GM19397 (cell line): ENCODE data around the gene HES7.
A peak's percentile ranks its signal among the peaks of the same experiment; 100 is the strongest.
"Not testable (repeated sequence)": the region's sequence is repeated elsewhere in the genome, so short reads cannot be mapped to it uniquely, and the experiment has no call there.

Experiments used
- ATAC-seq: cut with Tn5 transposase; IDR thresholded peaks from one replicate; pipeline ENCODE4 v1.9.1; 2021; ENCODE audit warnings: mild to moderate bottlenecking, moderate library complexity; ENCODE audit not compliant: unreplicated experiment

The HES7 gene

DNA sequence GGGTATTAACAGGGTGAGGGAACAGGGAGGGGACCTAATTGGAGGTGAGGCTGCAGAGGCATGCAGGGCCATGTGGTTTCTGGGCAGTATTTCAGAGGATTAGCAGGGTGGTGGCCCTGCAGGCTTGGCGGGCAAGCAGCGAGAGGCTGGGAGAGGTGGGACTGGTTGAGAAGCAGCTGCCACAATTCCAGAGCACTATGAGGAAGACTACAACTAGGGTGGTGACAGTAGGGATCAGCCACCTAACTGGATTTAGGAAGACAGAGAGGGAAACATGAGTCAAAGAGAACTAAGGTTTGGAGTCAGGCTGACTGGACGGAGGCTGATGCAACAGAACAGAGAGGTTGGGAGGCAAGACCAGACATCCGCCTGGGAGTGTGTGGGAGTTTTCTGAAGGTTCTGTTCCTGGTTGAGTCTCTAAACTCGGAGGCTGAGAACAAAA, 17.9 kb downstream of the HES7 start:
- ATAC-seq = no peak

DNA sequence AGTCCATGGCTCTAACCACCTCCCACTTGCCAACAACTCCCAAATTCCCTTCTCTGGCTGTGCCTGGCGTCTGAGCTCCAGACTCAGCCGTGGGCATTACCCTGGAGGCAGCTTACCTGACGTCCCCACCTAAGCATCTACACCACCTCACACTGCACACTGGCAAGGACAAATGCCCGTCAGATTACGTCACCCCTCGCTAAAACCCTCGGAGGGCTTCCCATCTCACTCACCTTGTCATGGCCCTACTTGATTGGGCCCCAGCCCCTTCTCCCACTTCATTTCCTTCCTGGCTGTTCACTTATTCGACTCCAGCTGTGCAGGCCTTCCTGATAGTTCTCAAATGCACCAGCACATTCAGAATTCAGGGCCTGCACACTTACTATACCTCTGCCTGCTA, 19.0 kb downstream of the HES7 start:
- ATAC-seq = no peak

DNA sequence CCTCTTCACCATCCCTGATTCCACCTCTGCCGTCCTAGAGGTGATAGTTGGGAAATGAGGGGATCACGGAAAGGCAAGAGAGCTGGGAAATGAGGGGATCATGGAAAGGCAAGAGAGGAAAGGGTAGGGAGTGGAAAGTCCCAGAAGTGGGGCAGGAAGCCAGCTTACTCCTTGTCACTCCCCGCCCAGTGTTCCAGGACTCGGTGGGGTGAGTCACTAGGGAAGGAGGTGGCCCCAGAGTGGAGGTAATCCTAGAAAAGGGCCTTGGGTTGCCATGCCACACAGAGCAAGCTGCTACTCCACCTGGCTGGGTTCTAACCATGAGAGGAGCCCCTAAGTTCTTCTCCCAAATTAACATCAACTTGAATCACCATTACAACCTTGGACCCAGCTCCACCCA, 20.4 kb downstream of the HES7 start:
- no peak for ATAC-seq

DNA sequence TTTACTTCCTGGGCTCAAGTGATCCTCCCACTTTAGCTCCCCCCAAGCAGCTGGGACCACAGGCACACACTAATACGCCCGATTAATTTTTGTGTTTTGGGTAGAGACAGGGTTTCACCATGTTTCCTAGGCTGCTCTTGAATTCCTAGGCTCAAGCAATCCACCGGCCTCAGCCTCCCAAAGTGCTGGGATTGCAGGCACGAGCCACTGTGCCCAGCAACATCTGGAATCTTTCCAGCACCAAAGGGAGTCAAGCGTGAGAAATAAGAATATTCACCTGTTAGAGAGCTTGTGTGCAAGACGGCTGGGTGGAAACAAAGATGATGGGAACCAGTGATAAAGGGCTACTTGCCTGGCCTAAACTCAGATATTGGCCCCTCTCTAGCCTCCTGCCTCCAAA, 22.2 kb downstream of the HES7 start:
- ATAC-seq = no peak

DNA sequence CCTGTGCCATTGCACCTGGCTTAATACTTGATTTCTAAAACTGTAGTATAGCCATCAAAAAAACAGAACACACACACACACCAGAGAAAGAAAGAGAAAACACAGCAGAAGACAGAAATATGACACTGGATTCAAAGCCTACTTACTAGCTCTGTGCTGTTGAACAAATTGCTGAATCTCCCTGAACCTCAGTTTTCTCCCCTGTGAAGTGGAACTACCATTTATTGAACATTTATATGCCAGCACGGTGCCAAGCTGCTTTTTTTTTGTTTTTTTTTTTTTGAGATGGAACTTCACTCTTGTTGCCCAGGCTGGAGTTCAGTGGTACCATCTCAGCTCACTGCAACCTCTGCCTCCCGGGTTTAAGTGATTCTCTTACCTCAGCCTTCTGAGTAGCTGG, 23.1 kb downstream of the HES7 start:
- no peak for ATAC-seq

DNA sequence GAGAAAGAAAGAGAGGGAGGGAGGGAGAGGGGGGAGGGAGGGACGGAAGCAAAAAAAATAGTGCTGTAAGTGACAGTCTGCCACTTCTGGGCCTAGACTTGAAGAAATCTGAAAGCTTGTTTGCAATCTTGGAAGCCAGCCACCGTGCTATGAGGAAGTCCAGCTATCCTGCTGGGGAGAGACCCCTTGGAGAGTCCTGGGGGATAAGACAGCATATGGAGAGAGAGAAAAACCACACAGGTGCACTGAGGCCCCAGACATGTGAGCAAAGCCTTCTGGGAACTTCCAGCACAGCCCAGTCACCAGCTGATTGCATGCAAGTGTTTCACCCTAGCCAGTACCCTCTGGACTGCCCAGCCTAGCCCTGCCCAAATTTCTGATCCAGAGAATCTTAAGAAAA, 23.8 kb downstream of the HES7 start:
- no peak for ATAC-seq

DNA sequence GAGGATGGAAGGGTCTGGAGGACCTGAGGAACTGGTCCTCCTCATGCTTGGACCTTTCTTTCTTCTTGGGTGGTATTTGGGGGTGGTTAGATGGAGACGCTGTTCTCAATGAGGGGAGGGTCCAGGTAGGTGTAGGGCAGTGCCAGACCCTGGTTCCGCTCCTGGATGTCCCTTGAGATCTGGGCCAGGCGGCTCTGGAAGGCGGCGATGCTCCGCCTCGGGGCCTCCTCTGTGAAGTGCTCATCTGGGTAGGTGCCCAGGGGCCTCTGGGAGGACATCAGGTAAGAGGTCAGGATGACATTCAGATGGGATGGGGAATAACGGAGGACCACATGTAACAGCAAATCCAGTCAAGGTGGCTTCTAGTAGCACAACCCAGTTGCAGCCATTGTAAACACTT, 27.4 kb downstream of the HES7 start:
- no peak for ATAC-seq

DNA sequence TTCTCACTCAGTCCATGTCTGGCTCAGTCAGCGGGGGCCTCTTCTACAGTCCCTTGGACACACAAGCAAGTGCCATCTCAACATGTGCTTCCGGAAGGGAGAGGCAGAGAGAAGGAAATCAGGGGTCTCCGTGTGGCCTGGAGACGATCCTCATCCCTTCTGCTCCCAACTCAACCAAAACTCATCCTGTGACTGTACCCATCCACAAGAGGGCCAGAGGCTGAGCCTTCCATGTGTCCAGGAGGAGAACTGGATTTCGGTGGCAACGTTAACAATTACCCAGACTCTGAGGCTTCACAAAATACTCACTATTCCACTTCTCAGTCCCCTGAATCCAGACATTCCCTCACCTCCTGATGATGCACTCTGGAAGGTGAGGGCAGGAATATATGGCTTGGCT, 28.5 kb downstream of the HES7 start:
- no peak for ATAC-seq

DNA sequence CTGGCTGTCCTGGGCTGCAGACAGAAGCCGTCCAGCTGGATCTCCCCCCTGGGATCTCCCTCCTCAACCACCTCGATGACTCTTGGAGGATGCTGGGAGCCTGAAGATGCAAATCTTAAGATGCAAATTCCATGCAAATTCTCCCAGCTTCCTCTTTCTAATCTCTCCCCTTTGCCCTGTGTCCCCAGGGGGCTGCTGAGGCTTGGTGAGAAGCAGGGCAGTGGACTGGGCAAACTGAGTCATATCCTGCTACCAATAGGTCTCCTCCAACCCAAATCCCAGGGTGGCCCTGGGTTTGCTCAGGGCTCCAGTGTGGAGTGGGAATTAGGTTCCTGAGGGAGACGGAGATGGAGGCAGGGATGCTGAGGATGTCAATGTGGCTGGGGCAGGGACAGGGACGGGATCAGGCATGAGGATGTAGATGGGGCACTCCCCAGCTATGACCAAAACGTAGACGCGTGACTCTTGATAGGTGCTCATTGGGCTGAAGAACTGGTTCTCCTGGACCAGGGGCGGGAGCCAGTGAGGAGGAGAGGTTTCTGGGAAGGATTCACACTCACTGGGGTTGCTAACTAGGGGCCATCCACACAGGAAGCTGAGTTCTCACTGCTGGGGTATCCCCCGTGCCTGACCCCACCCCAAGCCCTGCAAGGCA, 32.7 kb downstream of the HES7 start:
- ATAC-seq = no peak

DNA sequence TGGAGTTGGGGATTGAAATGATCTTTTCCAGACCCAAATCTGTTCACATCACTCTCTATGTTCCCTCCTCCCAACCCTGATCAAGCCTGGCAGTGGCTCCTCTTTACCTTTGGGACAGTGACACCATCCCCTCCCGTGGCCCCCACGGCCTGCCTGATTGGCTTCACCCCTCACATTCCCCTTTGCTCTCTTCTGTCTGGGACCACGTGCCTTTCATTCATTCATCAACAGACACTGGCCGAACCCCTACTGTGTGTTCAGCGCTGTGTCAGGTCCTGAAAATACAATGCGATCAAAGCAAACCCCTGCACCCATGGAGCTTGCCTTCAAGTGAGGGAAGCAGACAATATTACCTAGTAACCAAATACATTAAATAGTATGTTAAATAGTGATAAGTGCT, 34.2 kb downstream of the HES7 start:
- ATAC-seq = no peak

DNA sequence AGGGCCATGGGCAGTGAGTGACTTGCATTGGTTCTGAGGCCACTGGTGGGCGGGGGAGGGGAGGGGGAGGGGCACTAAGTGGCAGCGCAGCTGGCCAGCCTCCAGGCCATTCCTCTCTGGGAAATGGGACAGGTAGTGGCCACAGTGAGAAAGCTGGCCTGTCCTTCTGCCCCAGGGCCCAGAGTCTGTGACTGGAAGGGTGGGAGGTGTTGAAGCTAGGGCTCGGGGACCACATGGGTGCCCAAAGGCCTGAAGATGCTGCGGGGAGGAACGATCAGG, 36.0 kb downstream of the HES7 start:
- no peak for ATAC-seq

DNA sequence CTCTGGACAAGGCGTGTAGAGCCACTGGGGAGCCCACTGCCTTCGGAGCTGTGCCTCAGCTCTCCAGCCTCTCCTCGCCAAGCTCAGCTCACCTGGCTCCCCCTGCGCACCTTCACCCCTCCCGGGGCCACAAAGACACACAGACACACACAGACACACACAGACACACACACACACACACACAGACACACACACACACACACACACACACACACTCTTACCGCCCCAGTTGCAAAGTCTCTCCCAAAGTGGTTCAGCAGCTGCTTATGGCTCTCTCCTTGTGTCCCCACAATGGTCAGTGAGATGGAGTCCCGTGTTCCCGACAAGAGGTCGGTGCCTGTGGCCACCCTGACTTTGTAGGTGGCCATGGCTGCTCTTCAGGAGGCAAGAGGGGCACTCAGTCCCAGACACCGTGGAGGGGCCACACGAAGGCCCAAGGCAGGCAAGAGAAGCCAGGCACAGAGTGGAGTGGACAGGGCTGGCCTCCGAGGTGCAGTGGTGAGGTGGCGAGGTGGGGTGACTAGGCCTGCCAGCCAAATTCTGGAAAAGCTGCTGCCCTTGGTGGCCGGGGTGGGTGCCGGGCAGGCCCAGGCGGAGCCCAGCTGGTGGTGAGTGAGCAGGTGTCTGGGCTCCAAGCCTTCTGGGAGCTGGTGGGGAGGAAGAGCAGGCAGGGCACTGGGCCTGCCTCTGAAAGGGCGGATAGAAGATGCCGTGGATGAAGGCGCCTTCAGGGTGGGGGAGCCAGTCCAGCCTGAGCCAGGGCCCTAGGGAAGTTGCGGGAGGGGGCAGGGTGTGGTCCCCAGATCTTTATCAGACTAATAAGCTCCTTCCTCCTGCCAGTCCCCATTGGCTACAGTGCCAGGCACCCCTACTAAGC, 36.6 kb downstream of the HES7 start, which contains the start of gene ALOX12B:
TSS of gene ALOX12B (minus strand) at position 642 of the 877 bp plus-strand sequence. CDS start at position 368, 274 bp downstream.
- ATAC-seq = no peak

DNA sequence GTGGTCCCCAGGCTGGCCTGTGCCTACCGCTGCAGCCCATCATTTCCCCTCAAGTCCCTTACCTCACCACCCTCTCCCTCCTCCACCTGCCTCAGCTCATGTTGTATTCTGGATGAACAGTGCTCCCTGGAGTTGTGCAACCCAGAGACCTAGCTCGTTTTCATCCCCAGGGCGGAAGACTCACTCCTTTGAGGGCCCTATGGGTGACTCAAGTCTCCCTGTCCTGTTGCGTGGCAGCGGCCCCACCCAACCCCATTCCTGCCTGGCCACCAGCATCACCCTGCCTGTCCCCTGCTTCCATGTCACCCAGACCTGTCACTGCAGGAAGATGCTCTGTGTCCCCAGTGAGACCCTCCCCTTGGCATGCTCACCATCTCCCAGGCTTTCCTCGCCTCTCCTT, 39.7 kb downstream of the HES7 start:
- ATAC-seq = no peak

DNA sequence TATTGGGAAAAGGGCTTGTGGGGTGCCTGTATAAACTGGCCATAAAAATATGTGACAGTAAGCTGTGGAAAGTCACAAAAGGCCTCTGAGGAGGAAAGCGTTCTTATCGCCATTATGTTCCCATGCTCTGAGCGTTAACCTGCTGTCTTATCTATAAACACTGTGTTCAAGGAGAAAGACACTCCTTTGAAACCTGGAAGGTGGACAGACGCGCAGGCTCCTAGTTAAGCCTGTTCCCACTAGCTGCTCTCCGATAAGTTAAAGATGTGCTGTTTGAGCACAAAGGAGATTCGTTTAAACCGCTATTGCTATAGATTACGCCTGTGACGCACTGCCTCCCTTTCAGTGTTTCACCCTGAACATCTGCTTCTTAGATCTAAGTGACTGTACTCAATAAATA, 41.6 kb downstream of the HES7 start:
- ATAC-seq = no peak

DNA sequence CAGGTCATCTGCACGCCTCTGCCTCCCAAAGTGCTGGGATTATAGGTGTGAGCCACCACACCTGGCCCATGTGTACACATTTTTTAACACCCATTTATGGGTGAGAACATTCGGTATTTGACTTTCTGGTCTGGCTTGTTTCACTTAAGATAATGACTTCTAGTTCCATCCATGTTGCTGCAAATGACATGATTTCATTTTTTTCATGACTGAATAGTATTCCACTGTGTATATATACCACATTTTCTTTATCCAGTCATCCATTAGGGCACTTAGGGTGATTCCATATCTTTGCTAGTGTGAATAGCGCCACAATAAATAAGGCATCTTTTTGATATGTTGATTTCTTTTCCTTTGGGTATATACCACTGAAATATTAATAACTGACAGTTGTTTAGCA, 42.0 kb downstream of the HES7 start:
- no peak for ATAC-seq

DNA sequence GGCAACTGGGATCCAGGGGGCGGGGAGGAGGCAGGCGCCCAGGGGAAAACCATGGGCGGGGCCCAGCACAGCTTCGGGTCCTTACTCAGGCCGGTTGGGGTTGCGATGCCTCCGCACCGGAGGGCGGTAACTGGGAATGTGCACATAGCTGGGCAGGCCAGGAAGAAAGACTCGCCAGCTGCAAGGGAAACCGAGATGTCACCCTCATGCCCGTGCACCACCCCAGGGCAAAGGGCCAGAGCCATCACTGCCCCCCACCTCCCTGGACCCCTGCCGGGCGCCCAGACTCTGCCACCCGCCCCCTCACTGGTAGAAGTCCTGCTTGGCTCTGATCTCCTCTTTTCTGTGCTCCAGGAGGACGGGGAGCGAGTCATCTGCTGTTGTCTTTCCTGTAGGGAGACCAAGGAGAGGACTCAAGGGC, 43.1 kb downstream of the HES7 start:
- no peak for ATAC-seq

DNA sequence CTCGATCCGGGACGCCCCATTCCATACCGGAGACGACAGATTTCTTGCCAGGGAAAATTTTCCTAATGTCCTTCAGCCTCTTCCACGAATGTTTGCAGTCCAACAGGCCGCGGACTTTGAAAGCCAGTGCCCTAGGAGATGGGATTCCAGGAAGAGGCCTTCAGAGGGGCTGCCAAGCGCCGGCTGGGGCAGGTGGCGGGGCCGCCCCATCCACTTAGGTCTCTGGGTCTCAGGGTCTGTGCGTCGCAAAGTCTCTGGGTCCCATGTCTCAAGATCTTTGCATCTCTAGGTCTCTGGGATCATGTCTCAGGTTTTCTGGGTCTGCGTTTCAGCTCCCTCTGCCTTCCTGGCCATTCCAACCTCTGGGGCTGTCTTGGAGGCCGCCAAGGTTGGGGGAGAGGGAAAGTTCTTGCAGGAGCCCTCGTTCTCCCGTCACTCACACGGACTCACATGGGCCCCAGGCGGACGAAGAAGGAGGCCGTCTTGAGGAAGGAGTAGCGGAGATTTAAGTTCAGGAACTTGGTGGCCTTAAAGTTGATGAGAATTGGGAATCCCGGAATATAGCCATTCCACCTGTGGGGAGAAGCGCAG, 43.6 kb downstream of the HES7 start:
- ATAC-seq = no peak

DNA sequence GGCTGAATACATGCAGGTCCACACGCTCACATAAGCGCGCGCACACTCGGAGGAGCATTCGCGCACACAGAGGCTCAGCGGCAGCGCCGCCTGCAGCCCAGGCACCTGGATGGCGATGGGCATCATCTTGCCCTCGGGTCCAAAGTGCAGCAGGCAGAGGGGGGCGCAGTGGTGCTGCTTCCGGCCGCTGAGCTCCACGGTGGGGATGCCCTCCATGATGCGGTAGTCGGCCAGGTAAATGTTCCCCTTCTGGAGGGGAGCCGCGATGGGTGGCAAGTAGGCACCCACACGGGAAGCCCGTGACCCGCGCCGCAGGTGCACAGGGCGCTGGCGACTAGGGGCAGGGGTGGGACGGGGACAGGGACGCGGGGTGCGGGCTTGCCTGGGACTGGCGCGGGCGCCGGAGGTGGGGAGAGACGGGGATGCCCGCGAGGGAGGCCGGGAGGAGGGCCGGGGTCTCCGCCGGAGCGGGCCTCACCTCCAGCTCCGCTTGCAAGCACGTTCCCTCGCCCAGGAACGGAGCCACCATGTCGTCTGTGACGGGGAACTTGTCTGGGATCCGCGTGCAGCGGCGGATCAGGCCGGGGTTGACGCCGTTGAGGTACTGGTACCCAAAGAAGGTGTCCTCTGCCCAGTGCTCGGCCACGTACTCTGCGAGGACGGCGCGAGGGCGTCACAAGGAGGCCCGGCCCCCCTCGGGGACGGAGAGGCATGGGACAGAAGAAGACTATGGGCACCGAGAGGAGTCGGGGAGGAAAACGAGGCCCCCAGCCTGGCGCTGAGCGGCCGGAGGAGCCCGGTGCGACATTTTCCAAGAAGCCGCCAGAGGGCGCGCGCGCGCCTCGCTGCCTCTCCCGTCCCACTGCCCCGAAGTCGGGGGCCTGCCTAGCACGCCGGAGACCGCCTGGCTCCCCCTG, 44.4 kb downstream of the HES7 start:
- ATAC-seq = peak; percentile 58

DNA sequence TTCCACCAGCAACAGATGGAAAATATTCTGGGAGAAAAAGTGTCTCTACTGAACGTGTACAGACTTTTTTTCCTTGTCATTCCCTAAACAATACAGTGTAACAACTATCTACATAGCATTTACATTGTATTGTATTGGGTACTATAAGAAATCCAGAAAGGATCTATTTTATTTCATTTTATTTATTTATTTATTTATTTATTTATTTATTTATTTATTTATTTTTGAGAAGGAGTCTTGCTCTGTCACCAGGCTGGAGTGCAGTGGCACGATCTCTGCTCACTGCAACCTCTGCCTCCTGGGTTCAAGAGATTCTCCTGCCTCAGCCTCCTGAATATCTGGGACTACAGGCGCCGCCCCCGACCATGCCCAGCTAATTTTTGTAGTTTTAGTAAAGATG, 46.0 kb downstream of the HES7 start:
- ATAC-seq = not testable (repeated sequence)

DNA sequence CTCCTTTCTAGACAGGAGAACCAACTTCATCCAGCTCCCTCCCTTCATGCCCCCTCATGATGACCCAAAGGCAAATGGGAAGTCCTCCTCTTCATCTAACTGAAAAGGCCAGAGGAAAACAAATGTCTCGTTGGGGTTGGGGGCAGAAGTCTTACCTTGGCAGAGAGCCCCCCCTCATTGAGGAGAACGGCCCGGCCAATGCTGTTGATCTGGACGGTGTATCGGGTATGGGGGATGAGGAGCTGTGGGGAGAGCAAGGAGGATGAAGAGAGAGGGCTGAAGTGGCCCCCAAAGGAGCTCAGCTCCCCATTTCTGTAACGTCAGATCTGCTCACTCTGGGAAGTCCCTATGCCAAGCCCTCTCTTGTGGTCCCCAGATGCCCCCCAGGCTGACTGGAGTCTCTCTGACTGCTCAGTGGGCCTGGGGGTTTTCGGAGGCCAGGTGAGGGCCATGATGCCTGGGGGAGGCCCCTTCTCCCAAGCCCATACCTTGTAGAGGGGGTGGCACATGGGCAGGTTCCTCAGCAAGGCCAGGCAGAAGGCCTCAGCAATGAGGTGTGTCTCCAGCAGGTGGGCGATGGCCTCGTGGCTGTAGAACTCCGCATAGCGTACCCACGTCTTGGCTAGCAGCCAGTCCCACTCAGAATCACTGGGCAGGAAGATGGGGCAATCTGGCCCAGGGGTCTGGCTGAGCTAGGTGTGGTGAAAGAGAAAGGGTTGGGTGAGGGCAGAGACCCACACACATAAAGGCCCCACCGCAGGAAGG, 47.2 kb downstream of the HES7 start:
- no peak for ATAC-seq
